SU-DHL-6 (cell line): ENCODE measurements around the gene SLC66A1.

ENCODE experiments used
- H2AFZ ChIP-seq: fragments of 200-600 bp; sonication (generic); 2 replicates; pipeline ENCODE4 v1.6.1; 2014; ENCODE audit warnings: low read depth, mild to moderate bottlenecking, moderate library complexity, mixed read lengths, antibody characterized with exemption, low read length; ENCODE audit not compliant: severe bottlenecking
- H3F3A ChIP-seq: fragments of 200-600 bp; shearing (Covaris generic); 2 replicates; pipeline ENCODE4 v1.6.0; 2016; ENCODE audit warnings: antibody characterized with exemption, mild to moderate bottlenecking; ENCODE audit not compliant: insufficient read depth
- H3K27ac ChIP-seq: fragments of 200-600 bp; sonication (generic); 2 replicates; pipeline ENCODE4 v1.5.1; 2016; ENCODE audit warnings: low read depth, mild to moderate bottlenecking, low read length, moderate library complexity, mixed read lengths
- H3K27me3 ChIP-seq: fragments of 200-600 bp; sonication (generic), shearing (Covaris generic); 2 replicates; pipeline ENCODE4 v1.6.0; 2014; ENCODE audit warnings: mild to moderate bottlenecking, low read length
- H3K36me3 ChIP-seq: fragments of 200-600 bp; sonication (generic); 2 replicates; pipeline ENCODE4 v1.6.1; 2014; ENCODE audit warnings: mild to moderate bottlenecking, low read length, mixed read lengths
- H3K4me2 ChIP-seq: fragments of 300-600, 200-600 bp; shearing (Covaris generic), sonication (generic); 2 replicates; pipeline ENCODE4 v1.6.0; 2014; ENCODE audit warnings: low read length, low read depth, mild to moderate bottlenecking; ENCODE audit not compliant: poor library complexity, severe bottlenecking
- H3K4me3 ChIP-seq: fragments of 200-600 bp; sonication (generic); 2 replicates; pipeline ENCODE4 v1.5.1; 2014; ENCODE audit warnings: antibody characterized with exemption, low read length, mild to moderate bottlenecking, mixed read lengths; ENCODE audit not compliant: insufficient read depth, poor library complexity, severe bottlenecking
- H3K79me2 ChIP-seq: fragments of 200-600 bp; sonication (generic); 2 replicates; pipeline ENCODE4 v1.6.1; 2014; ENCODE audit warnings: mild to moderate bottlenecking, low read length, moderate library complexity; ENCODE audit not compliant: insufficient read depth
- H3K9ac ChIP-seq: fragments of 200-600 bp; sonication (generic); 2 replicates; pipeline ENCODE4 v1.7.0; 2014; ENCODE audit warnings: mild to moderate bottlenecking, low read length
- H3K9me2 ChIP-seq: fragments of 200-600 bp; sonication (generic); replicated peaks from 2 replicates; pipeline ENCODE4 v1.6.1; 2014; ENCODE audit warnings: low read length; ENCODE audit not compliant: insufficient read depth
- H3K9me3 ChIP-seq: fragments of 200-600 bp; sonication (generic); 2 replicates; pipeline ENCODE4 v1.6.1; 2014; ENCODE audit warnings: low read length, mixed read lengths; ENCODE audit not compliant: insufficient read depth
- H4K20me1 ChIP-seq: fragments of 200-600 bp; sonication (generic); 2 replicates; pipeline ENCODE4 v1.6.1; 2014; ENCODE audit warnings: low read depth, mild to moderate bottlenecking, antibody characterized with exemption, low read length, moderate library complexity, mixed read lengths
- CTCF ChIP-seq: fragments of 200-600 bp; sonication (generic); IDR thresholded peaks from one replicate; pipeline ENCODE4 v1.5.1; 2017; ENCODE audit warnings: antibody characterized with exemption, mild to moderate bottlenecking, low read length, moderate library complexity; ENCODE audit not compliant: insufficient read depth, poor library complexity, severe bottlenecking
- EZH2phosphoT487 ChIP-seq: fragments of 200-600 bp; sonication (generic), shearing (Covaris generic); conservative IDR thresholded peaks from 2 replicates; pipeline ENCODE4 v1.6.1; 2018; ENCODE audit warnings: mild to moderate bottlenecking, antibody characterized with exemption, low read length, moderate library complexity, mixed read lengths

The SLC66A1 gene

GRCh38 chr1:19356266-19356665 lies 44.1 kb downstream of the SLC66A1 start:
- Histone ChIP-seq H3K79me2 (no peaks in the 10 kb centered on the region), H3K4me2 (no peak overlapping the region), H4K20me1 (no peaks in the 10 kb centered on the region), H3K27ac (no peak overlapping the region), H2AFZ (no peak overlapping the region), H3K36me3 (no peaks in the 10 kb centered on the region), H3K9me3 (no peaks in the 10 kb centered on the region), H3K4me3 (no peak overlapping the region), H3F3A (no peaks in the 10 kb centered on the region), H3K9me2 (no peaks in the 10 kb centered on the region), H3K27me3 (no peaks in the 10 kb centered on the region), H3K9ac (no peak overlapping the region)
- TF ChIP-seq CTCF (no peak), EZH2phosphoT487 (no peak)

- H3F3A ChIP-seq: no peaks in the 10 kb centered on the region
- no peaks in the 10 kb centered on the region for H3K27me3 ChIP-seq
- no peaks in the 10 kb centered on the region for H4K20me1 ChIP-seq
- H2AFZ ChIP-seq: no peak overlapping the region
- H3K9ac ChIP-seq: no peak overlapping the region
- TF ChIP-seq CTCF (no peak), EZH2phosphoT487 (no peak)
- no peak overlapping the region for H3K4me2 ChIP-seq
- no peaks in the 10 kb centered on the region for H3K9me3 ChIP-seq
- H3K4me3 ChIP-seq: no peak overlapping the region
- H3K79me2 ChIP-seq: no peaks in the 10 kb centered on the region
- no peak overlapping the region for H3K27ac ChIP-seq
- H3K36me3 ChIP-seq: no peaks in the 10 kb centered on the region
- no peaks in the 10 kb centered on the region for H3K9me2 ChIP-seq
These were observed 45.3 kb downstream of the SLC66A1 start for GRCh38 chr1:19357299-19357986.

GRCh38 chr1:19358710-19359109 lies 46.6 kb downstream of the SLC66A1 start:
- no peaks in the 10 kb centered on the region for H3F3A ChIP-seq
- H3K27ac ChIP-seq: no peak overlapping the region
- H3K79me2 ChIP-seq: 0 out of 2 replicates have a peak, but pooled peaks cover 6% of the 10 kb centered on the region
- no peaks in the 10 kb centered on the region for H3K36me3 ChIP-seq
- H3K9me2 ChIP-seq: no peaks in the 10 kb centered on the region
- H3K4me3 ChIP-seq: no peak overlapping the region
- no peaks in the 10 kb centered on the region for H4K20me1 ChIP-seq
- H3K4me2 ChIP-seq: no peak overlapping the region
- no peaks in the 10 kb centered on the region for H3K9me3 ChIP-seq
- TF ChIP-seq EZH2phosphoT487: no peak
- no peak for TF ChIP-seq CTCF
- no peaks in the 10 kb centered on the region for H3K27me3 ChIP-seq
- no peak overlapping the region for H3K9ac ChIP-seq
- no peak overlapping the region for H2AFZ ChIP-seq
